ENCODE results near the gene FOXN3.

Gene FOXN3

GRCh38 chr14:89245802-89246201, 171.2 kb downstream of the FOXN3 start:
- TF ChIP-seq ZFX (IDR thresholded peaks at IDR 0.05; ENCODE audit: borderline replicate concordance), result no peak
- no peak for TF ChIP-seq CTCF (IDR thresholded peaks at IDR 0.05)
- no peak overlapping the region for H3K27ac ChIP-seq

GRCh38 chr14:89244720-89245119, 172.3 kb downstream of the FOXN3 start:
- TF ChIP-seq CTCF (IDR thresholded peaks at IDR 0.05), result no peak
- no peak for TF ChIP-seq ZFX (IDR thresholded peaks at IDR 0.05; ENCODE audit: borderline replicate concordance)

GRCh38 chr14:89243741-89244140, 173.3 kb downstream of the FOXN3 start:
- TF ChIP-seq ZFX (IDR thresholded peaks at IDR 0.05; ENCODE audit: borderline replicate concordance), result no peak
- TF ChIP-seq CTCF (IDR thresholded peaks at IDR 0.05), result no peak
- no peak overlapping the region for H3K27ac ChIP-seq

More at GRCh38 chr14:89244720-89245119, 172.3 kb downstream of the FOXN3 start:
- H3K27ac ChIP-seq, result no peak overlapping the region

- TF ChIP-seq CTCF (IDR thresholded peaks at IDR 0.05) (no peak), ZFX (IDR thresholded peaks at IDR 0.05; ENCODE audit: borderline replicate concordance) (no peak)
- no peak overlapping the region for H3K27ac ChIP-seq
Measured at GRCh38 chr14:89243286-89243685, 173.7 kb downstream of the FOXN3 start.

- TF ChIP-seq CTCF (IDR thresholded peaks at IDR 0.05) (no peak), ZFX (IDR thresholded peaks at IDR 0.05; ENCODE audit: borderline replicate concordance) (no peak)
- no peak overlapping the region for H3K27ac ChIP-seq
Measured at GRCh38 chr14:89242652-89243279, 174.3 kb downstream of the FOXN3 start.

GRCh38 chr14:89241934-89242651, 174.9 kb downstream of the FOXN3 start:
- TF ChIP-seq CTCF (IDR thresholded peaks at IDR 0.05) (no peak), ZFX (IDR thresholded peaks at IDR 0.05; ENCODE audit: borderline replicate concordance) (no peak)

GRCh38 chr14:89241257-89241656, 175.8 kb downstream of the FOXN3 start:
- TF ChIP-seq CTCF (IDR thresholded peaks at IDR 0.05), result no peak
- TF ChIP-seq ZFX (IDR thresholded peaks at IDR 0.05; ENCODE audit: borderline replicate concordance), result no peak
- no peak overlapping the region for H3K27ac ChIP-seq

More at GRCh38 chr14:89241934-89242651, 174.9 kb downstream of the FOXN3 start:
- H3K27ac ChIP-seq, result no peak overlapping the region

Data from 22Rv1 (cell line).